MG63 (cell line): ENCODE results near the gene SCN9A. TPM values are rescaled to one million over a fixed set of nuclear protein-coding genes. Genes with fewer than 3 reads are reported as not detected.
"Not testable (repeated sequence)": the region's sequence is repeated elsewhere in the genome, so short reads cannot be mapped to it uniquely, and the experiment has no call there.

ENCODE experiments used
- DNase-seq: peaks from one replicate; pipeline ENCODE4 v3.0.0-alpha.2; 2020
- H3K27me3 ChIP-seq: fragments of 250-450 bp; sonication (Bioruptor Pico); 2 replicates; pipeline ENCODE4 v1.5.1; 2020; ENCODE audit warnings: mild to moderate bottlenecking, moderate library complexity
- H3K36me3 ChIP-seq: fragments of 250-450 bp; sonication (Bioruptor Pico); 2 replicates; pipeline ENCODE4 v1.5.1; 2020; ENCODE audit warnings: mild to moderate bottlenecking, moderate library complexity
- H3K4me3 ChIP-seq: fragments of 250-450 bp; sonication (Bioruptor Pico); 2 replicates; pipeline ENCODE4 v1.5.1; 2020; ENCODE audit warnings: mild to moderate bottlenecking, moderate library complexity
- H3K9me3 ChIP-seq: fragments of 250-450 bp; sonication (Bioruptor Pico); 2 replicates; pipeline ENCODE4 v1.5.1; 2020; ENCODE audit warnings: mild to moderate bottlenecking, moderate library complexity
- total RNA-seq: library from RNA; depleted of rRNA; stranded (reverse); fragments of >200 nt; shearing (Covaris generic); gene quantifications from 2 replicates; pipeline ENCODE4 v1.2.3, GENCODE V29; 2014; ENCODE audit warnings: low replicate concordance

Gene SCN9A
- total RNA-seq, 1 experiment from 2014 or later, result 2.2 TPM

GRCh38 chr2:166239548-166239947, 136.2 kb downstream of the SCN9A start:
- Histone ChIP-seq H3K4me3 (no peak overlapping the region), H3K27me3 (no peaks in the 10 kb centered on the region), H3K36me3 (no peaks in the 10 kb centered on the region), H3K9me3 (no peaks in the 10 kb centered on the region)
- peak; percentile 61 for DNase-seq

DNA sequence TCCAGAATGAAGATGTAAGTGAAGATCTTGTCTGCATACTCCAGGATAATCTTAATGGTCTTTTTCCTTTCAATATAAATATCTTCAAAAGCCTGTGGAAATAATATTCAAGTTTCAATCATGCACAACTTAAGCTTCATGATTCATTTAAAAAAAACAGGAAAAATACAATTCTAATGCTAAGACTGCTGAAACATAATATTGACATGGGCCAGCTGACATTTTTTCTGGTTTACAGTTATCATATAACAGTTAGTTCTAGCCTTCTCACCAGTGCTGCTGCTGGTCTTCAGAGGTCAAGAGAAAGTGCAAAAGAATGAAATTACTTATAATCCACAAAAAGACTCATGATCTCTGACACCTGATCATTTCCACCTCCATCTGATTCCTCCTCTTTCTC, 137.6 kb downstream of the SCN9A start:
- H3K27me3 ChIP-seq, result no peaks in the 10 kb centered on the region
- H3K9me3 ChIP-seq, result no peaks in the 10 kb centered on the region
- H3K36me3 ChIP-seq, result no peaks in the 10 kb centered on the region
- DNase-seq, result no peak
- H3K4me3 ChIP-seq, result no peak overlapping the region

- Histone ChIP-seq H3K27me3 (no peaks in the 10 kb centered on the region), H3K9me3 (no peaks in the 10 kb centered on the region), H3K36me3 (no peaks in the 10 kb centered on the region), H3K4me3 (no peak overlapping the region)
- DNase-seq, result no peak
These were observed 141.5 kb downstream of the SCN9A start for GRCh38 chr2:166234112-166234846.

GRCh38 chr2:166233244-166233643, 142.5 kb downstream of the SCN9A start:
- Histone ChIP-seq H3K36me3 (no peaks in the 10 kb centered on the region), H3K27me3 (no peaks in the 10 kb centered on the region), H3K9me3 (no peaks in the 10 kb centered on the region), H3K4me3 (no peak overlapping the region)
- no peak for DNase-seq

- H3K4me3 ChIP-seq, result no peak overlapping the region
- no peak for DNase-seq
- no peaks in the 10 kb centered on the region for H3K27me3 ChIP-seq
- no peaks in the 10 kb centered on the region for H3K9me3 ChIP-seq
- H3K36me3 ChIP-seq, result no peaks in the 10 kb centered on the region
These were observed 145.0 kb downstream of the SCN9A start for GRCh38 chr2:166230724-166231070.

GRCh38 chr2:166230024-166230723, 145.6 kb downstream of the SCN9A start:
- no peaks in the 10 kb centered on the region for H3K36me3 ChIP-seq
- H3K9me3 ChIP-seq, result no peaks in the 10 kb centered on the region
- no peak overlapping the region for H3K4me3 ChIP-seq
- no peaks in the 10 kb centered on the region for H3K27me3 ChIP-seq
- DNase-seq, result no peak

- DNase-seq, result no peak
- Histone ChIP-seq H3K27me3 (no peaks in the 10 kb centered on the region), H3K4me3 (no peak overlapping the region), H3K36me3 (no peaks in the 10 kb centered on the region), H3K9me3 (no peaks in the 10 kb centered on the region)
These were observed 146.1 kb downstream of the SCN9A start for GRCh38 chr2:166229678-166230023.

GRCh38 chr2:166224197-166224596, 151.5 kb downstream of the SCN9A start:
- DNase-seq, result no peak
- H3K36me3 ChIP-seq, result no peaks in the 10 kb centered on the region
- H3K9me3 ChIP-seq, result no peaks in the 10 kb centered on the region
- H3K27me3 ChIP-seq, result no peaks in the 10 kb centered on the region
- no peak overlapping the region for H3K4me3 ChIP-seq

- no peak overlapping the region for H3K4me3 ChIP-seq
- no peaks in the 10 kb centered on the region for H3K36me3 ChIP-seq
- no peak for DNase-seq
- no peaks in the 10 kb centered on the region for H3K27me3 ChIP-seq
- H3K9me3 ChIP-seq, result no peaks in the 10 kb centered on the region
These were observed 152.4 kb downstream of the SCN9A start for GRCh38 chr2:166223298-166223697.

GRCh38 chr2:166211079-166211478, 164.7 kb downstream of the SCN9A start:
- DNase-seq, result no peak
- H3K4me3 ChIP-seq, result no peak overlapping the region
- peaks cover 7% of the 10 kb centered on the region for H3K9me3 ChIP-seq
- H3K27me3 ChIP-seq, result no peaks in the 10 kb centered on the region
- no peaks in the 10 kb centered on the region for H3K36me3 ChIP-seq

DNA sequence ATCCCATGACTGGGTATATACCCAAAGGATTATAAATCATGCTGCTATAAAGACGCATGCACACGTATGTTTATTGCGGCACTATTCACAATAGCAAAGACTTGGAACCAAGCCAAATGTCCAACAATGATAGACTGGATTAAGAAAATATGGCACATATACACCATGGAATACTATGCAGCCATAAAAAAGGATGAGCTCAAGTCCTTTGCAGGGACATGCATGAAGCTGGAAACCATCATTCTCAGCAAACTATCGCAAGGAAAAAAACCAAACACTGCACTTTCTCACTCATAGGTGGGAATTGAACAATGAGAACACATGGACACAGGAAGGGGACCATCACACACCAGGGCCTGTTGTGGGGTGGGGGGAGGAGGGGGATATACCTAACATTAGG, 165.8 kb downstream of the SCN9A start:
- not testable (repeated sequence) for DNase-seq, H3K27me3 ChIP-seq, H3K4me3 ChIP-seq, H3K9me3 ChIP-seq, H3K36me3 ChIP-seq

- H3K27me3 ChIP-seq, H3K4me3 ChIP-seq, DNase-seq, H3K36me3 ChIP-seq, H3K9me3 ChIP-seq: not testable (repeated sequence)
These were observed 166.4 kb downstream of the SCN9A start for GRCh38 chr2:166209367-166209766.

GRCh38 chr2:166206153-166206552, 169.6 kb downstream of the SCN9A start:
- H3K27me3 ChIP-seq, H3K36me3 ChIP-seq, H3K4me3 ChIP-seq, DNase-seq, H3K9me3 ChIP-seq: not testable (repeated sequence)

DNA sequence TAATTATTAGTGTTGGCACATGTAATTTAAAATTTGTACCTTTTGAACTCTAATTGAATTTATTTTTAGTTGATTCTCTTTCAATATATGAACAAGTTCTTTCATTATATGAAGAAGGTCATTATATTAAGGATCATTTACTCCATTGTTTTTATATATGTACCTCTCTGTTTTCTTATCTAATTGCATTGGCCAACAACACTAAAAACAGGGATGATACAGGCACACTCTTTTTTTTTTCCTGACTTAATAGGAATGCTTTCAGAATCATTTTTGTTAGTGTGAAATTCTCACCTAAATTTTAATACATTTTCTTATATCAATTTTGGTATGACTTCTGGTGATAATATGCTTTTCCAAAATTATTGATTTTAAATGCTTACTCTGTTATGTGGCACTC, 173.0 kb downstream of the SCN9A start:
- no peak for DNase-seq
- no peaks in the 10 kb centered on the region for H3K9me3 ChIP-seq
- H3K36me3 ChIP-seq, result no peaks in the 10 kb centered on the region
- no peak overlapping the region for H3K4me3 ChIP-seq
- H3K27me3 ChIP-seq, result no peaks in the 10 kb centered on the region

GRCh38 chr2:166197446-166197845, 178.3 kb downstream of the SCN9A start:
- DNase-seq, result no peak

GRCh38 chr2:166193407-166193806, 182.3 kb downstream of the SCN9A start:
- H3K9me3 ChIP-seq, result no peaks in the 10 kb centered on the region
- H3K27me3 ChIP-seq, result no peaks in the 10 kb centered on the region
- H3K4me3 ChIP-seq, result no peak overlapping the region
- DNase-seq, result no peak
- no peaks in the 10 kb centered on the region for H3K36me3 ChIP-seq

More at GRCh38 chr2:166197446-166197845, 178.3 kb downstream of the SCN9A start:
- Histone ChIP-seq H3K27me3 (no peaks in the 10 kb centered on the region), H3K9me3 (no peaks in the 10 kb centered on the region), H3K36me3 (no peaks in the 10 kb centered on the region), H3K4me3 (no peak overlapping the region)

- no peaks in the 10 kb centered on the region for H3K9me3 ChIP-seq
- no peaks in the 10 kb centered on the region for H3K27me3 ChIP-seq
- H3K36me3 ChIP-seq, result no peaks in the 10 kb centered on the region
- no peak overlapping the region for H3K4me3 ChIP-seq
- no peak for DNase-seq
These were observed 187.7 kb downstream of the SCN9A start for GRCh38 chr2:166188084-166188483.

- no peak for DNase-seq
- no peaks in the 10 kb centered on the region for H3K9me3 ChIP-seq
- no peaks in the 10 kb centered on the region for H3K27me3 ChIP-seq
- H3K36me3 ChIP-seq, result no peaks in the 10 kb centered on the region
- H3K4me3 ChIP-seq, result no peak overlapping the region
These were observed 191.0 kb downstream of the SCN9A start for GRCh38 chr2:166184789-166185188.
